B cell (primary cell): ENCODE measurements around the gene SH2D3C. TPM values are rescaled to one million over a fixed set of nuclear protein-coding genes. Genes with fewer than 3 reads are reported as not detected.
"Not testable (repeated sequence)": the region's sequence is repeated elsewhere in the genome, so short reads cannot be mapped to it uniquely, and the experiment has no call there.

Experiments used
- ATAC-seq: fragments of 200-7000 bp; cut with Tn5 transposase; one replicate; pipeline ENCODE4 v1.10.0; 2021; ENCODE audit warnings: low read depth, mild to moderate bottlenecking, moderate number of reproducible peaks, moderate library complexity
- CTCF ChIA-PET: fragments of 350-600 bp; sonication (Branson Sonifier 250); formaldehyde crosslinking; loops from one replicate; lab custom pipeline; 2021; ENCODE audit warnings: antibody characterized with exemption, inconsistent platforms; lab: Charles Lee
- POLR2A ChIA-PET: fragments of 350-600 bp; sonication (Branson Sonifier 250); formaldehyde crosslinking; loops from one replicate; lab custom pipeline; 2021; ENCODE audit warnings: antibody characterized with exemption; lab: Charles Lee
- DNase-seq: peaks from one replicate; pipeline ENCODE4 v3.0.0; 2013
- H2AFZ ChIP-seq: 2 replicates; pipeline ENCODE4 v1.6.1; 2012; ENCODE audit warnings: mild to moderate bottlenecking, low read depth, low read length; ENCODE audit not compliant: insufficient read depth, poor library complexity, severe bottlenecking
- H3K27ac ChIP-seq, 2 donors: 1 replicate in 1 of 2; 2 replicates in 1 of 2; pipeline ENCODE4 v1.5.1; 2012 to 2013; ENCODE audit warnings: low read length in 2 of 2, mild to moderate bottlenecking in 2 of 2, moderate library complexity in 1 of 2
- H3K27me3 ChIP-seq, 4 experiments: fragments of 200-600 bp in 1 of 4; sonication (generic) in 1 of 4; replicated peaks in 1 of 4; 1 replicate in 2 of 4; 2 replicates in 2 of 4; pipeline versions ENCODE4 v1.6.1 to v1.7.0; 2013 to 2016; ENCODE audit warnings: low read length in 3 of 4, mild to moderate bottlenecking in 2 of 4, mixed read lengths in 1 of 4, moderate library complexity in 1 of 4; ENCODE audit not compliant: insufficient read depth in 4 of 4, control insufficient read depth in 3 of 4; ENCODE audit errors: control extremely low read depth in 1 of 4
- H3K36me3 ChIP-seq, 2 experiments: replicated peaks in 1 of 2; 1 replicate in 1 of 2; 2 replicates in 1 of 2; pipeline versions ENCODE4 v1.6.1 to v1.7.1; 2013; ENCODE audit warnings: low read length in 1 of 2; ENCODE audit not compliant: insufficient read depth in 2 of 2, control insufficient read depth in 1 of 2; ENCODE audit errors: control extremely low read depth in 1 of 2, extremely low read depth in 1 of 2
- H3K4me1 ChIP-seq, 2 donors: fragments of 200-600 bp in 1 of 2; sonication (generic) in 1 of 2; 1 replicate in 1 of 2; 2 replicates in 1 of 2; pipeline versions ENCODE4 v1.5.1 to v1.6.1; 2013 to 2017; ENCODE audit warnings: low read length in 2 of 2; ENCODE audit not compliant: control insufficient read depth in 2 of 2, insufficient read depth in 2 of 2
- H3K4me2 ChIP-seq: replicated peaks from 2 replicates; pipeline ENCODE3; 2012; ENCODE audit warnings: mild to moderate bottlenecking, low read depth, low read length; ENCODE audit not compliant: poor library complexity, severe bottlenecking
- H3K4me3 ChIP-seq, 5 experiments: fragments of 200-600 bp in 1 of 5; sonication (generic) in 1 of 5; 1 replicate in 3 of 5; 2 replicates in 2 of 5; pipeline versions ENCODE4 v1.5.1 to v1.7.0; 2011 to 2016; ENCODE audit warnings: low read length in 4 of 5, mild to moderate bottlenecking in 4 of 5, low read depth in 2 of 5, control low read depth in 1 of 5, moderate library complexity in 1 of 5; ENCODE audit not compliant: insufficient read depth in 1 of 5; ENCODE audit errors: control extremely low read depth in 1 of 5, extremely low read depth in 1 of 5
- H3K79me2 ChIP-seq: fragments of 200-600 bp; sonication (generic); one replicate; pipeline ENCODE4 v1.6.0; 2016; ENCODE audit warnings: low read length; ENCODE audit not compliant: control insufficient read depth, insufficient read depth
- H3K9ac ChIP-seq: fragments of 200-600 bp; sonication (generic); 2 replicates; pipeline ENCODE4 v1.6.1; 2017; ENCODE audit warnings: mild to moderate bottlenecking, low read length, moderate library complexity
- H3K9me3 ChIP-seq, 3 donors: one replicate each; pipeline versions ENCODE4 v1.6.1 to v1.7.1; 2013; ENCODE audit warnings: low read length in 2 of 3; ENCODE audit not compliant: control insufficient read depth in 2 of 3, insufficient read depth in 1 of 3; ENCODE audit errors: control extremely low read depth in 1 of 3
- H4K20me1 ChIP-seq: 2 replicates; pipeline ENCODE4 v1.6.0; 2012; ENCODE audit warnings: mild to moderate bottlenecking, low read length; ENCODE audit not compliant: insufficient read depth, control insufficient read depth, poor library complexity, severe bottlenecking
- H3K27ac Mint-ChIP-seq: one replicate; pipeline ENCODE4 v1.8.0; 2021; ENCODE audit warnings: mixed read lengths
- H3K27me3 Mint-ChIP-seq: one replicate; pipeline ENCODE4 v1.8.0; 2021; ENCODE audit warnings: mixed read lengths
- H3K4me1 Mint-ChIP-seq: one replicate; pipeline ENCODE4 v1.8.0; 2021; ENCODE audit warnings: mixed read lengths
- H3K4me3 Mint-ChIP-seq: one replicate; pipeline ENCODE4 v1.8.0; 2021; ENCODE audit warnings: mixed read lengths
- H3K9me3 Mint-ChIP-seq: one replicate; pipeline ENCODE4 v1.8.0; 2022; ENCODE audit warnings: mixed read lengths; ENCODE audit not compliant: insufficient read depth
- EZH2 ChIP-seq: IDR thresholded peaks from 2 replicates; pipeline ENCODE4 v1.6.1; 2012; ENCODE audit warnings: borderline replicate concordance, low read depth, mild to moderate bottlenecking, moderate library complexity, low read length; ENCODE audit not compliant: insufficient read depth, poor library complexity, severe bottlenecking
- WGBS: methylation state at CpG from one replicate; pipeline ENCODE4 v1.1.5; 2013; ENCODE audit warnings: missing lambda C conversion rate; ENCODE audit not compliant: insufficient coverage; 5-methylcytosine and 5-hydroxymethylcytosine counted together
- intact Hi-C: fragments of 100-400 bp; cut with micrococcal nuclease; formaldehyde crosslinking; loops from one replicate; pipeline ENCODE4 v1.10.0; 2022
- polyA plus RNA-seq: library from polyadenylated mRNA; depleted of rRNA; stranded (reverse); fragments of >200 nt; gene quantifications from 2 replicates; pipeline ENCODE4 v1.2.3, GENCODE V29; 2012
- total RNA-seq, 2 donors: library from RNA; stranded (reverse); fragments of 120-200 nt in 1 of 2; gene quantifications; 1 replicate in 1 of 2; 2 replicates in 1 of 2; pipeline versions ENCODE4 v1.2.3 to v1.2.4, GENCODE V29; 2013 to 2022
- TF ChIP-seq, protein P1 (sequence below): fragments of 200-600 bp; IDR thresholded peaks from one replicate; pipeline ENCODE4 v1.8.0; 2022; ENCODE audit warnings: antibody characterized with exemption, mild to moderate bottlenecking

The SH2D3C gene
- total and polyA plus RNA-seq, 2 donors (not counting 1 experiment from before 2014, with no cell fraction given) = 66.3 to 85.5 TPM

- H3K4me3 ChIP-seq = no peak overlapping the region
- peaks cover 91% of the 10 kb centered on the region for H3K79me2 ChIP-seq
- Mint-ChIP-seq H3K9me3 (no peaks in the 10 kb centered on the region), H3K4me1 (peaks cover 17% of the 10 kb centered on the region), H3K27me3 (no peaks in the 10 kb centered on the region), H3K27ac (no peak overlapping the region), H3K4me3 (no peak overlapping the region)
- no peaks in the 10 kb centered on the region for H3K27me3 ChIP-seq
- no peak overlapping the region for H3K27ac ChIP-seq
- 97% methylated on average over 4 of the region's 5 CpGs for WGBS
- ChIA-PET POLR2A (no interaction called here), CTCF (interaction anchor here (1.1 to 2.5 kb wide), 4 partner anchors 11 to 111 kb away, joined by 3 to 6 read pairs (median 4); partner anchors contain the start of gene TOR2A)
- H2AFZ ChIP-seq = no peak overlapping the region
- no peak overlapping the region for H3K4me2 ChIP-seq
- TF ChIP-seq, protein P1, sequence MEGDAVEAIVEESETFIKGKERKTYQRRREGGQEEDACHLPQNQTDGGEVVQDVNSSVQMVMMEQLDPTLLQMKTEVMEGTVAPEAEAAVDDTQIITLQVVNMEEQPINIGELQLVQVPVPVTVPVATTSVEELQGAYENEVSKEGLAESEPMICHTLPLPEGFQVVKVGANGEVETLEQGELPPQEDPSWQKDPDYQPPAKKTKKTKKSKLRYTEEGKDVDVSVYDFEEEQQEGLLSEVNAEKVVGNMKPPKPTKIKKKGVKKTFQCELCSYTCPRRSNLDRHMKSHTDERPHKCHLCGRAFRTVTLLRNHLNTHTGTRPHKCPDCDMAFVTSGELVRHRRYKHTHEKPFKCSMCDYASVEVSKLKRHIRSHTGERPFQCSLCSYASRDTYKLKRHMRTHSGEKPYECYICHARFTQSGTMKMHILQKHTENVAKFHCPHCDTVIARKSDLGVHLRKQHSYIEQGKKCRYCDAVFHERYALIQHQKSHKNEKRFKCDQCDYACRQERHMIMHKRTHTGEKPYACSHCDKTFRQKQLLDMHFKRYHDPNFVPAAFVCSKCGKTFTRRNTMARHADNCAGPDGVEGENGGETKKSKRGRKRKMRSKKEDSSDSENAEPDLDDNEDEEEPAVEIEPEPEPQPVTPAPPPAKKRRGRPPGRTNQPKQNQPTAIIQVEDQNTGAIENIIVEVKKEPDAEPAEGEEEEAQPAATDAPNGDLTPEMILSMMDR = no peak
- no peak for TF ChIP-seq EZH2
- ATAC-seq (no peak), DNase-seq (no peak)
- peaks cover 0 to 58% of the 10 kb centered on the region in 2 experiments for H3K36me3 ChIP-seq
- intact Hi-C loops = no loop called here
- H3K9me3 ChIP-seq = no peaks in the 10 kb centered on the region
- peaks cover 95% of the 10 kb centered on the region for H4K20me1 ChIP-seq
- H3K9ac ChIP-seq = no peak overlapping the region
- peaks cover 0 to 9% of the 10 kb centered on the region in 2 donors for H3K4me1 ChIP-seq
Measured at GRCh38 chr9:127758843-127759242, 19.6 kb downstream of the SH2D3C start.

DNA sequence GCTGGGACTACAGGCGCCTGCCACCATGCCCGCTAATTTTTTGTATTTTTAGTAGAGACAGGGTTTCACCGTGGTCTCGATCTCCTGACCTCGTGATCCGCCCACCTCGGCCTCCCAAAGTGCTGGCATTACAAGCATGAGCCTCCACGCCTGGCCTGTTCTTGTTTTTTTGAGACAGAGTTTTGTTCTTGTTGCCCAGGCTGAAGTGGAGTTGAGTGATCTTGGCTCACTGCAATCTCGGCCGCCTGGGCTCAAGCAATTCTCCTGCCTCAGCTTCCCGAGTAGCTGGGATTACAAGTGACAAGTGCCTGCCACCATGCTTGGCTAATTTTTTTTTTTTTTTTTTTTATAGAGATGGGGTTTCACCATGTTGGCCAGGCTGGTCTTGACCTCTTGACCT, 21.7 kb downstream of the SH2D3C start:
- H3K9ac ChIP-seq, H3K27ac ChIP-seq, H3K4me3 ChIP-seq, intact Hi-C loops, H2AFZ ChIP-seq, H3K4me1 Mint-ChIP-seq, H3K4me2 ChIP-seq, H3K27ac Mint-ChIP-seq, H3K4me3 Mint-ChIP-seq, H3K9me3 Mint-ChIP-seq, H3K4me1 ChIP-seq, H3K9me3 ChIP-seq, ATAC-seq, H3K27me3 ChIP-seq, DNase-seq, H3K27me3 Mint-ChIP-seq: not testable (repeated sequence)
- Histone ChIP-seq H4K20me1 (peaks cover 95% of the 10 kb centered on the region), H3K79me2 (peaks cover 89% of the 10 kb centered on the region), H3K36me3 (peaks cover 0 to 57% of the 10 kb centered on the region in 2 experiments)
- 99% methylated on average over 8 of the region's 11 CpGs for WGBS
- POLR2A ChIA-PET = interaction anchor here (0.7 kb wide), 2 partner anchors 13 to 22 kb away, joined by 3 to 9 read pairs; no protein-coding TSS in a partner anchor
- CTCF ChIA-PET = interaction anchor here (1.4 kb wide), 1 partner anchor 11 kb away, joined by 3 read pairs; no protein-coding TSS in a partner anchor
